ENCODE data around the gene RNF135.

DNA sequence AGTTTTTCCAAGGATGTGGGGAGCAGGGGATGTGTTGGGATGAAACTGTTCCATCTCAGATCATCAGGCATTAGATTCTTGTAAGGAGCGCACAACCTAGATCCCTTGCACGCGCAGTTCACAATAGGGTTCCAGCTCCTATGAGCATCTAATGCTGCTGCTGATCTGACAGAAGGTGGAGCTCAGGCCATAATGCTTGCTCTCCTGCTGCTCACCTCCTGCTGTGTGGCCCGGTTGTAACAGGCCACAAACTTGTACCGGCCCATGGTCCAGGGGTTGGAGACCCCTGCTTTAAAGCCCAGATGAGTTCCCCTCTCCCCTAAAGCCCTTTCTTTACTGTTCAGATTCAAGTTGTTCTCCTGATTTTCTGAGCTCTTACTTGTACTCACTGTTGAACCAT lies 44.8 kb downstream of the RNF135 start:
- no peak for TF ChIP-seq POLR2AphosphoS5 (IDR thresholded peaks at IDR 0.05)
- TF ChIP-seq, protein P1, sequence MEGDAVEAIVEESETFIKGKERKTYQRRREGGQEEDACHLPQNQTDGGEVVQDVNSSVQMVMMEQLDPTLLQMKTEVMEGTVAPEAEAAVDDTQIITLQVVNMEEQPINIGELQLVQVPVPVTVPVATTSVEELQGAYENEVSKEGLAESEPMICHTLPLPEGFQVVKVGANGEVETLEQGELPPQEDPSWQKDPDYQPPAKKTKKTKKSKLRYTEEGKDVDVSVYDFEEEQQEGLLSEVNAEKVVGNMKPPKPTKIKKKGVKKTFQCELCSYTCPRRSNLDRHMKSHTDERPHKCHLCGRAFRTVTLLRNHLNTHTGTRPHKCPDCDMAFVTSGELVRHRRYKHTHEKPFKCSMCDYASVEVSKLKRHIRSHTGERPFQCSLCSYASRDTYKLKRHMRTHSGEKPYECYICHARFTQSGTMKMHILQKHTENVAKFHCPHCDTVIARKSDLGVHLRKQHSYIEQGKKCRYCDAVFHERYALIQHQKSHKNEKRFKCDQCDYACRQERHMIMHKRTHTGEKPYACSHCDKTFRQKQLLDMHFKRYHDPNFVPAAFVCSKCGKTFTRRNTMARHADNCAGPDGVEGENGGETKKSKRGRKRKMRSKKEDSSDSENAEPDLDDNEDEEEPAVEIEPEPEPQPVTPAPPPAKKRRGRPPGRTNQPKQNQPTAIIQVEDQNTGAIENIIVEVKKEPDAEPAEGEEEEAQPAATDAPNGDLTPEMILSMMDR (IDR thresholded peaks at IDR 0.05), result no peak
- no peak for TF ChIP-seq POLR2A (IDR thresholded peaks at IDR 0.05)
- TF ChIP-seq EP300 (IDR thresholded peaks at IDR 0.05), result no peak
